HEK293 (cell line): ENCODE measurements around the gene TBX6.

ENCODE experiments used
- CTCF ChIA-PET: fragments of 350-600 bp; formaldehyde crosslinking; extraction: SDS; loops from one replicate; lab custom pipeline; 2021; ENCODE audit warnings: antibody characterized with exemption; lab: Yijun Ruan, JAX
- POLR2A ChIA-PET: fragments of 300-600 bp; formaldehyde crosslinking; extraction: SDS; loops from one replicate; lab custom pipeline; 2020; ENCODE audit warnings: antibody characterized with exemption, inconsistent platforms; lab: Yijun Ruan, JAX
- H3K27ac ChIP-seq: fragments of 200-500 bp; sonication (Bioruptor generic); 2 replicates; pipeline ENCODE4 v1.5.1; 2014; ENCODE audit warnings: low read depth, low read length, control low read depth, inconsistent platforms; ENCODE audit errors: extremely low read depth
- H3K36me3 ChIP-seq, 2 experiments: fragments of 200-500 bp in 1 of 2; sonication (Bioruptor generic) in 1 of 2; 1 replicate in 1 of 2; 2 replicates in 1 of 2; pipeline ENCODE4 v1.5.1; 2014 to 2017; ENCODE audit warnings: inconsistent platforms in 2 of 2, low read length in 2 of 2; ENCODE audit not compliant: control insufficient read depth in 2 of 2, insufficient read depth in 1 of 2
- H3K4me1 ChIP-seq: fragments of 200-500 bp; sonication (Bioruptor generic); 2 replicates; pipeline ENCODE4 v1.5.1; 2014; ENCODE audit warnings: mild to moderate bottlenecking, low read length, inconsistent platforms; ENCODE audit not compliant: control insufficient read depth, insufficient read depth
- H3K4me3 ChIP-seq: 2 replicates; pipeline ENCODE4 v1.5.1; 2011; ENCODE audit warnings: low read depth, mild to moderate bottlenecking, control low read depth, low read length, moderate library complexity
- H3K9me3 ChIP-seq: fragments of 200-500 bp; sonication (Bioruptor generic); 2 replicates; pipeline ENCODE4 v1.5.1; 2014; ENCODE audit warnings: low read depth, low read length, inconsistent platforms; ENCODE audit not compliant: control insufficient read depth, insufficient read depth
- AEBP2 ChIP-seq: fragments of 450-650 bp; formaldehyde crosslinking; IDR thresholded peaks from 2 replicates; pipeline ENCODE4 v1.5.1; 2016; ENCODE audit warnings: missing biosample characterization, missing genetic modification characterization, borderline replicate concordance
- CTCF ChIP-seq: fragments of 450-650 bp; formaldehyde crosslinking; IDR thresholded peaks from 2 replicates; pipeline ENCODE4 v1.5.1; 2016; ENCODE audit warnings: missing biosample characterization, missing genetic modification characterization
- EGR2 ChIP-seq: fragments of 450-650 bp; formaldehyde crosslinking; IDR thresholded peaks from 2 replicates; pipeline ENCODE4 v1.5.1; 2016; ENCODE audit warnings: low read depth, missing biosample characterization, missing genetic modification characterization
- KLF10 ChIP-seq: fragments of 450-650 bp; IDR thresholded peaks from 2 replicates; pipeline ENCODE4 v1.5.1; 2018; ENCODE audit warnings: missing biosample characterization, mild to moderate bottlenecking, missing genetic modification characterization
- KLF9 ChIP-seq: fragments of 450-650 bp; formaldehyde crosslinking; IDR thresholded peaks from 2 replicates; pipeline ENCODE4 v1.5.1; 2016; ENCODE audit warnings: missing biosample characterization, missing genetic modification characterization, low read depth
- PRDM10 ChIP-seq: fragments of 450-650 bp; formaldehyde crosslinking; IDR thresholded peaks from 2 replicates; pipeline ENCODE4 v1.5.1; 2016; ENCODE audit warnings: missing biosample characterization, missing genetic modification characterization
- YY1 ChIP-seq: fragments of 450-650 bp; formaldehyde crosslinking; IDR thresholded peaks from 2 replicates; pipeline ENCODE4 v1.5.1; 2018; ENCODE audit warnings: missing biosample characterization, missing genetic modification characterization
- ZBTB17 ChIP-seq: fragments of 450-650 bp; formaldehyde crosslinking; IDR thresholded peaks from 2 replicates; pipeline ENCODE4 v1.5.1; 2016; ENCODE audit warnings: missing biosample characterization, missing genetic modification characterization
- ZFP69B ChIP-seq: fragments of 450-650 bp; formaldehyde crosslinking; IDR thresholded peaks from 2 replicates; pipeline ENCODE4 v1.5.1; 2016; ENCODE audit warnings: missing biosample characterization, missing genetic modification characterization
- ZNF2 ChIP-seq: fragments of 450-650 bp; formaldehyde crosslinking; IDR thresholded peaks from 2 replicates; pipeline ENCODE4 v1.5.1; 2016; ENCODE audit warnings: missing biosample characterization, missing genetic modification characterization
- ZNF24 ChIP-seq: fragments of 450-650 bp; formaldehyde crosslinking; IDR thresholded peaks from 2 replicates; pipeline ENCODE4 v1.5.1; 2016; ENCODE audit warnings: missing biosample characterization, missing genetic modification characterization
- ZNF416 ChIP-seq: fragments of 450-650 bp; formaldehyde crosslinking; IDR thresholded peaks from 2 replicates; pipeline ENCODE4 v1.5.1; 2016; ENCODE audit warnings: missing biosample characterization, missing genetic modification characterization
- ZNF529 ChIP-seq: fragments of 450-650 bp; formaldehyde crosslinking; IDR thresholded peaks from 2 replicates; pipeline ENCODE4 v1.5.1; 2017; ENCODE audit warnings: missing genetic modification characterization, missing biosample characterization; ENCODE audit not compliant: insufficient replicate concordance
- ZNF600 ChIP-seq: fragments of 450-650 bp; formaldehyde crosslinking; IDR thresholded peaks from 2 replicates; pipeline ENCODE4 v1.5.1; 2016; ENCODE audit warnings: missing biosample characterization, missing genetic modification characterization
- ZNF645 ChIP-seq: fragments of 450-650 bp; formaldehyde crosslinking; IDR thresholded peaks from 2 replicates; pipeline ENCODE4; 2016; ENCODE audit warnings: missing biosample characterization, missing genetic modification characterization
- ZNF654 ChIP-seq: fragments of 450-650 bp; formaldehyde crosslinking; IDR thresholded peaks from 2 replicates; pipeline ENCODE4 v1.5.1; 2016; ENCODE audit warnings: low read depth, missing biosample characterization, missing genetic modification characterization
- ZNF791 ChIP-seq: fragments of 450-650 bp; formaldehyde crosslinking; IDR thresholded peaks from 2 replicates; pipeline ENCODE4 v1.5.1; 2016; ENCODE audit warnings: missing biosample characterization, missing genetic modification characterization
- ZSCAN23 ChIP-seq: fragments of 450-650 bp; formaldehyde crosslinking; IDR thresholded peaks from 2 replicates; pipeline ENCODE4 v1.5.1; 2016; ENCODE audit warnings: missing biosample characterization, missing genetic modification characterization

Gene TBX6

GRCh38 chr16:30070490-30070889 is 21.2 kb downstream of the TBX6 start:
- Histone ChIP-seq H3K36me3 (peaks cover 42 to 68% of the 10 kb centered on the region in 2 experiments; a peak in 2 of 3 replicates), H3K27ac (no peak overlapping the region), H3K4me1 (no peaks in the 10 kb centered on the region), H3K4me3 (no peak overlapping the region), H3K9me3 (no peaks in the 10 kb centered on the region)
- CTCF ChIA-PET = interaction anchor here (0.6 to 1.0 kb wide), 3 partner anchors 11 to 625 kb away, joined by 3 to 6 read pairs (median 4); no protein-coding TSS in a partner anchor
- no peak for TF ChIP-seq KLF10 (tag by site-specific recombination)
- no peak for TF ChIP-seq ZNF416 (tag by site-specific recombination)
- TF ChIP-seq ZNF24 (tag by site-specific recombination) = no peak
- no peak for TF ChIP-seq ZNF645 (tag by site-specific recombination)
- TF ChIP-seq ZNF529 (tag by site-specific recombination) = no peak
- no peak for TF ChIP-seq AEBP2 (tag by site-specific recombination)
- TF ChIP-seq EGR2 (tag by site-specific recombination) = no peak
- TF ChIP-seq ZSCAN23 = no peak
- POLR2A ChIA-PET = no interaction called here

- no peak overlapping the region for H3K27ac ChIP-seq
- peaks cover 42 to 68% of the 10 kb centered on the region in 2 experiments; a peak in 2 of 3 replicates for H3K36me3 ChIP-seq
- H3K9me3 ChIP-seq = no peaks in the 10 kb centered on the region
- H3K4me3 ChIP-seq = no peak overlapping the region
- ChIA-PET CTCF (interaction anchor here (1.0 to 1.6 kb wide), 2 partner anchors 13 to 625 kb away, joined by 3 to 4 read pairs; no protein-coding TSS in a partner anchor), POLR2A (interaction anchor here (0.6 kb wide), 1 partner anchor 14 kb away, joined by 3 read pairs; no protein-coding TSS in a partner anchor)
- no peaks in the 10 kb centered on the region for H3K4me1 ChIP-seq
- TF ChIP-seq ZFP69B (tag by site-specific recombination) (no peak), ZNF2 (tag by site-specific recombination) (peak; percentile 86), EGR2 (tag by site-specific recombination) (peak; percentile 73)
These were observed 21.9 kb downstream of the TBX6 start for GRCh38 chr16:30069611-30070462.

- POLR2A ChIA-PET = interaction anchor here (1.2 kb wide), 1 partner anchor 37 kb away, joined by 3 read pairs; no protein-coding TSS in a partner anchor
- no peak overlapping the region for H3K4me3 ChIP-seq
- no peak overlapping the region for H3K27ac ChIP-seq
These were observed 22.7 kb downstream of the TBX6 start for GRCh38 chr16:30068750-30069610.

More at GRCh38 chr16:30068750-30069610, 22.7 kb downstream of the TBX6 start:
- CTCF ChIA-PET = interaction anchor here (1.0 to 2.3 kb wide), 4 partner anchors 13 to 626 kb away, joined by 3 to 8 read pairs (median 4); partner anchors contain the start of gene TBX6
- Histone ChIP-seq H3K4me1 (0 out of 2 replicates have a peak, but pooled peaks cover 2% of the 10 kb centered on the region), H3K36me3 (peaks cover 42 to 68% of the 10 kb centered on the region in 2 experiments; a peak in 2 of 3 replicates), H3K9me3 (no peaks in the 10 kb centered on the region)
- TF ChIP-seq ZNF791 (tag by site-specific recombination) (no peak), YY1 (tag by site-specific recombination) (no peak), CTCF (peak; percentile 76), KLF9 (tag by site-specific recombination) (peak; percentile 36; the same call in 1 of the 2 replicates), ZNF654 (tag by site-specific recombination) (peak; percentile 55), PRDM10 (peak; percentile 74), ZBTB17 (no peak), ZNF600 (peak; percentile 80)
